Smooth muscle cell (in vitro differentiated cells): ENCODE data around the gene FHIP2A. TPM values are rescaled to one million over a fixed set of nuclear protein-coding genes. Genes with fewer than 3 reads are reported as not detected.
"Not testable (repeated sequence)": the region's sequence is repeated elsewhere in the genome, so short reads cannot be mapped to it uniquely, and the experiment has no call there.

Experiments used
- DNase-seq: peaks from one replicate; lab custom pipeline; 2025; ENCODE audit not compliant: unreplicated experiment; lab: John Stamatoyannopoulos, UW
- H2AFZ ChIP-seq: fragments of 200-600 bp; sonication (generic); 2 replicates; pipeline ENCODE4 v1.6.0; 2016; ENCODE audit warnings: antibody characterized with exemption, low read depth, mild to moderate bottlenecking
- H3F3A ChIP-seq: fragments of 200-600 bp; sonication (generic); 2 replicates; pipeline ENCODE4 v1.6.0; 2017; ENCODE audit warnings: antibody characterized with exemption, low read depth
- H3K27ac ChIP-seq: fragments of 200-600 bp; sonication (generic); 2 replicates; pipeline ENCODE4 v1.5.1; 2016; ENCODE audit warnings: low read depth, mild to moderate bottlenecking
- H3K27me3 ChIP-seq: fragments of 200-600 bp; sonication (generic); 2 replicates; pipeline ENCODE4 v1.6.1; 2016; ENCODE audit warnings: low read depth, mild to moderate bottlenecking
- H3K36me3 ChIP-seq: fragments of 200-600 bp; sonication (generic); 2 replicates; pipeline ENCODE4 v1.5.1; 2016; ENCODE audit warnings: low read depth
- H3K4me1 ChIP-seq: fragments of 200-600 bp; sonication (generic); 2 replicates; pipeline ENCODE4 v1.5.1; 2016; ENCODE audit warnings: low read depth
- H3K4me2 ChIP-seq: fragments of 200-600 bp; sonication (generic); 2 replicates; pipeline ENCODE4 v1.6.0; 2016; ENCODE audit warnings: mild to moderate bottlenecking
- H3K4me3 ChIP-seq: fragments of 200-600 bp; sonication (generic); 2 replicates; pipeline ENCODE4 v1.5.1; 2016; ENCODE audit warnings: mild to moderate bottlenecking
- H3K79me2 ChIP-seq: fragments of 200-600 bp; sonication (generic); 2 replicates; pipeline ENCODE4 v1.6.0; 2016; ENCODE audit warnings: low read depth, mild to moderate bottlenecking
- H3K9ac ChIP-seq: fragments of 200-600 bp; sonication (generic); 2 replicates; pipeline ENCODE4 v1.6.0; 2016; ENCODE audit warnings: low read depth
- H3K9me3 ChIP-seq: fragments of 200-600 bp; sonication (generic); replicated peaks from 2 replicates; pipeline ENCODE4 v1.5.1; 2016; ENCODE audit warnings: low read depth
- H4K20me1 ChIP-seq: fragments of 200-600 bp; sonication (generic); 2 replicates; pipeline ENCODE4 v1.6.0; 2016; ENCODE audit warnings: low read depth
- WGBS: methylation state at CpG from one replicate; pipeline ENCODE4 v1.1.7; 2016; ENCODE audit warnings: low lambda C conversion rate; 5-methylcytosine and 5-hydroxymethylcytosine counted together
- polyA plus RNA-seq: library from polyadenylated mRNA; unstranded; fragments of >200 nt; fragmentation: Nextera tagmentation; extraction: Ambion mirVana; gene quantifications from 2 replicates; pipeline ENCODE4 v1.2.1, GENCODE V29; 2016
- total RNA-seq: library from RNA; depleted of rRNA; stranded (reverse); fragments of >200 nt; gene quantifications from 2 replicates; pipeline ENCODE4 v1.2.3, GENCODE V29; 2014
- TF ChIP-seq, protein P1 (sequence below): fragments of 200-600 bp; sonication (generic); IDR thresholded peaks from 2 replicates; pipeline ENCODE4 v1.5.1; 2017; ENCODE audit warnings: borderline replicate concordance, mild to moderate bottlenecking, antibody characterized with exemption; ENCODE audit not compliant: insufficient read depth, poor library complexity, severe bottlenecking

FHIP2A gene
- total and polyA plus RNA-seq, 2 experiments from 2014 or later, result 15.3 to 34.9 TPM

DNA sequence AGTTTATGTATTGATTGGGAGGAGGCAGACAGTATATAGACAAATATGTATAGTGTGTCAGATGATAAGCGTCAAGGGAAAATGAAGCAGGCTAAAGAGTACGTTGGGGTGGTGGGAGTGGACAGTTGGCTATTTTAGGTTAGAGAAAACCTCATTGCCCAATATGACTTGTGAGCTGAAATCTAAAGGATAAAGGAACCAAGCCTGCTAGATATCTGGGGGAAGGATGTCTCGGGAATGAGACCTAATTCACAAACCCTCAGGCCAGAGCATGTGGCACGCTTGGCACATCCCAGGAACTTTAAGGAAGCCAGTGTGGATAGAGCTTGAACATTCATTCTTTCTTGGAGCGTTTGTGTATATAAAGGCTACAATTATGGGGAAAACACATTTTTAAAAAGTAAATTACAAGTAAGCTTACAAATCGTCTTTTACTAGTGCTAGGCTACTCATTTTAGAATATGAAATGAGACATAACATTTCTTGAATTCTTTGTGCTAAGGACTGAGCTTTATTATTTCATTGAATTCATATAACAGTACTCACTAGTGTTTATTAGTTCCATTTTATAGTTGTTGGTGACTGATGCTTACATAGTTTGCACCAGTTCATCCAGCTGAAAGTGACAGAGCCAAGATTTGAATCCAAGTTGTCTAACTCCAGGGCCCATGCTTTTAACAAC is 9.7 kb downstream of the FHIP2A start:
- H3K9me3 ChIP-seq, result no peaks in the 10 kb centered on the region
- peaks cover 1% of the 10 kb centered on the region for H3K4me1 ChIP-seq
- H3K9ac ChIP-seq, result no peak overlapping the region
- no peak overlapping the region for H3K4me2 ChIP-seq
- TF ChIP-seq, protein P1, sequence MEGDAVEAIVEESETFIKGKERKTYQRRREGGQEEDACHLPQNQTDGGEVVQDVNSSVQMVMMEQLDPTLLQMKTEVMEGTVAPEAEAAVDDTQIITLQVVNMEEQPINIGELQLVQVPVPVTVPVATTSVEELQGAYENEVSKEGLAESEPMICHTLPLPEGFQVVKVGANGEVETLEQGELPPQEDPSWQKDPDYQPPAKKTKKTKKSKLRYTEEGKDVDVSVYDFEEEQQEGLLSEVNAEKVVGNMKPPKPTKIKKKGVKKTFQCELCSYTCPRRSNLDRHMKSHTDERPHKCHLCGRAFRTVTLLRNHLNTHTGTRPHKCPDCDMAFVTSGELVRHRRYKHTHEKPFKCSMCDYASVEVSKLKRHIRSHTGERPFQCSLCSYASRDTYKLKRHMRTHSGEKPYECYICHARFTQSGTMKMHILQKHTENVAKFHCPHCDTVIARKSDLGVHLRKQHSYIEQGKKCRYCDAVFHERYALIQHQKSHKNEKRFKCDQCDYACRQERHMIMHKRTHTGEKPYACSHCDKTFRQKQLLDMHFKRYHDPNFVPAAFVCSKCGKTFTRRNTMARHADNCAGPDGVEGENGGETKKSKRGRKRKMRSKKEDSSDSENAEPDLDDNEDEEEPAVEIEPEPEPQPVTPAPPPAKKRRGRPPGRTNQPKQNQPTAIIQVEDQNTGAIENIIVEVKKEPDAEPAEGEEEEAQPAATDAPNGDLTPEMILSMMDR, result no peak
- H3K27me3 ChIP-seq, result no peaks in the 10 kb centered on the region
- no peak overlapping the region for H2AFZ ChIP-seq
- peaks cover 2% of the 10 kb centered on the region for H3F3A ChIP-seq
- no peak overlapping the region for H3K27ac ChIP-seq
- no peak overlapping the region for H3K4me3 ChIP-seq
- WGBS, result 91% methylated on average over 6 of the region's 6 CpGs
- peaks cover 19% of the 10 kb centered on the region for H3K36me3 ChIP-seq
- H3K79me2 ChIP-seq, result peaks cover 51% of the 10 kb centered on the region
- DNase-seq, result no peak
- H4K20me1 ChIP-seq, result peaks cover 89% of the 10 kb centered on the region

DNA sequence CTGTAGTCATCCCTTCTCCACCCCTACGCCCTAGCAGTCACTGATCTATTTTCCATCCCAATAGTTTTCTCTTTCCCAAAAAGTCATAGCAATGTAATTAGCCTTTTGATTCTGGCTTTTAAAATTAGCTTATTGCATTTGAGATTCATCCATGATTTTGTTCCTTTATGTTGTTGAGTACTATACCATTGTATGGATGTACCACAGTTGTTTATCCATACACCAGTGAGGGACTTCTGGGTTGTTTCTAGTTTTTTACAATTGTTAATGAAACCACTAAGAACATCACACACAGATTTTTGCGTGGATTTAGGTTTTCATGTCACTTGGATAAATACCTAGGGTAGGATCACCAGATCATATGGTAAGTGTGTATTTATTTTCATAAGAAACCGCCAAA is 16.1 kb downstream of the FHIP2A start:
- Histone ChIP-seq H3K27ac (no peak overlapping the region), H3K9me3 (no peaks in the 10 kb centered on the region), H4K20me1 (peaks cover 54% of the 10 kb centered on the region), H3K4me3 (no peak overlapping the region), H3K27me3 (no peaks in the 10 kb centered on the region), H2AFZ (no peak overlapping the region), H3K9ac (no peak overlapping the region), H3K79me2 (peaks cover 6% of the 10 kb centered on the region), H3K4me2 (no peak overlapping the region), H3K36me3 (peaks cover 30% of the 10 kb centered on the region), H3K4me1 (no peaks in the 10 kb centered on the region), H3F3A (no peaks in the 10 kb centered on the region)
- TF ChIP-seq, protein P1, result no peak
- WGBS, result 97% methylated on average over 3 of the region's 3 CpGs
- DNase-seq, result no peak

DNA sequence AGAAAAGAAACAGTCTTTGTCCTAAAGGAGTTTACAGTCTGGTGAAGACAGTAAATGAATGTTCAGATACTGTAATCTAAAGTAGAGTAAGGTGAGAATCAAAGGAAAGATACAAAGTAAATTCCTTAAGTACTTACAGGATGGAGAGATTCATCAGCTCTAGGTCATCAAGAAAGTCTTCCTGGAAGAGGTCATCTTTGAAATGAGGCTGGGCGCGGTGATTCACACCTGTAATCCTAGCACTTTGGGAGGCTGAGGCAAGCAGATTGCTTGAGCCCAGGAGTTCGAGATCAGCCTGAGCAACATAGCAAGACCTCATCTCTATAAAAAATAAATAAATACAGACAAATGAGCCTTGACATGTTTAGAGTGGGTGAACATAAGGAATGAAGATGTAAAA is 18.3 kb downstream of the FHIP2A start:
- H3K4me3 ChIP-seq, result no peak overlapping the region
- no peaks in the 10 kb centered on the region for H3K4me1 ChIP-seq
- peaks cover 33% of the 10 kb centered on the region for H4K20me1 ChIP-seq
- WGBS, result 97% methylated on average over 3 of the region's 3 CpGs
- no peak overlapping the region for H3K9ac ChIP-seq
- no peaks in the 10 kb centered on the region for H3K9me3 ChIP-seq
- H3K27me3 ChIP-seq, result no peaks in the 10 kb centered on the region
- no peak overlapping the region for H3K27ac ChIP-seq
- DNase-seq, result no peak
- peaks cover 25% of the 10 kb centered on the region for H3K36me3 ChIP-seq
- no peak overlapping the region for H3K4me2 ChIP-seq
- H3F3A ChIP-seq, result no peaks in the 10 kb centered on the region
- H2AFZ ChIP-seq, result no peak overlapping the region
- peaks cover 6% of the 10 kb centered on the region for H3K79me2 ChIP-seq
- TF ChIP-seq, protein P1, result no peak

DNA sequence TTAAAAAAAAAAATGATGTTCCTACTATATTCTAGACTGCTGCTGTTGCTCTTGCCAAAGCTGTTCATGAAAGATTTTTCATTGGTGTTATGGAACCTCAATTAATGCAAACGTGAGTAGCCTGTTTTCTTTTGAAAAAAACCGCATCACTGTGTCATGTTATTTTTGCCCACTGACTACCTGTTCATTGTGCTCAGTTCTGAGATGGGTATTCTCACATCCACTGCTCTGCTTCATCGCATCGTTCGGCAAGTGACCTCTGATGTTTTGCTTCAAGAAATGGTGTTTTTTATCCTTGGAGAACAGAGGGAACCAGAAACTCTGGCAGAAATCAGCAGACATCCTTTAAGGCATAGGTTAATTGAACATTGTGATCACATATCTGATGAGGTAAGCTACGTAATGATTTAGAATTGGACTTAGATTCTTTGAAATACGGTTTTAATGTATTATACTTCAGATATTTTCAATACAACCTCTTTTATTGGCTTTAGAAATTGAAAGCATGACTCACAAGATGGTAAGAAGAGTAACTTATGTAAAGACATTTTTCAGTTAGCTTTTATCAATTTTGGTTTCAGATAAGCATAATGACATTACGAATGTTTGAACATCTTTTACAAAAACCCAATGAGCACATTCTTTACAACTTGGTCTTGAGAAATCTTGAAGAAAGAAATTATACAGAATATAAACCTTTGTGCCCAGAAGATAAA is 24.6 kb downstream of the FHIP2A start:
- Histone ChIP-seq H3K4me3 (no peak overlapping the region), H2AFZ (no peak overlapping the region), H4K20me1 (no peaks in the 10 kb centered on the region), H3K4me2 (no peak overlapping the region), H3K36me3 (peaks cover 41% of the 10 kb centered on the region), H3K9me3 (no peaks in the 10 kb centered on the region), H3K9ac (no peak overlapping the region), H3K27ac (no peak overlapping the region), H3K79me2 (peaks cover 3% of the 10 kb centered on the region), H3K27me3 (no peaks in the 10 kb centered on the region), H3F3A (no peaks in the 10 kb centered on the region), H3K4me1 (no peaks in the 10 kb centered on the region)
- DNase-seq, result no peak
- WGBS, result 88% methylated on average over 8 of the region's 8 CpGs
- TF ChIP-seq, protein P1, result no peak

DNA sequence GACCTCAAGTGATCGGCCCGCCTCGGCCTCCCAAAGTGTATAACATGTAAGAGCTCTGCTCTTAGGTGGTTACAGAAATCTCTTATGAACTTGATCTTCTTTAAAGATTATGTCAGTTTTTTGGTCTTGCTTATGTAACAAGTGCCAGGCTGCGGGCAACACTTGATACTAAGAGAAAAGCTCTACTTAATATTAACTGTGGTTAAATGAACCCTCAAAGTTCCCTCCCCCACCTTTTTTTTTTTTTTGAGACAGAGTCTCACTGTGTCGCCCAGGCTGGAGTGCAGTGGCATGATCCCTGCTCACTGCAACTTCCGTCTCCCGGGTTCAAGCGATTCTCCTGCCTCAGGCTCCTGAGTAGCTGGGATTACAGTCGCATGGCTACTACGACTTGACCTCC is 25.9 kb downstream of the FHIP2A start:
- H3K4me1 ChIP-seq, H3K9me3 ChIP-seq, H3K27me3 ChIP-seq, H3K9ac ChIP-seq, H3F3A ChIP-seq, DNase-seq, H3K79me2 ChIP-seq, H4K20me1 ChIP-seq, H2AFZ ChIP-seq, H3K27ac ChIP-seq, H3K4me3 ChIP-seq, H3K4me2 ChIP-seq: not testable (repeated sequence)
- 80% methylated on average over 10 of the region's 10 CpGs for WGBS
- peaks cover 41% of the 10 kb centered on the region for H3K36me3 ChIP-seq
